ENCODE results near the gene PYGO2.
A peak's percentile ranks its signal among the peaks of the same experiment; 100 is the strongest.
"Not testable (repeated sequence)": the region's sequence is repeated elsewhere in the genome, so short reads cannot be mapped to it uniquely, and the experiment has no call there.

PYGO2 gene

DNA sequence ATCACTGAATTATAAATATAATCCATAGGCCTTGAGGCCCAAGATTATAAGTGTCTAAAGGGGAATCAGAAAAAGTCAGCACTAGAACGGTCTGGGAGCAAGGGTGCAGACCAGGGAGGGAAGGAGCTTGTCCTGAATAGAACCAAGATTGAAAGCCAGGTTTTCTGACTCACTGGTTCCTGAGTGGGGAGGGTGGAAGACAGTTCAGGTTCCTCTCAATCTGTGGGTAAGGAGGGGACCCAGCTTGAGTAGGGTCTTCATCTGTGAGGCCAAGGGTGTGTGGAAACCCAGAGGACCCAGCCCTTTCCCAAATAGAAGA is 32.6 kb upstream of the PYGO2 start:
- TF ChIP-seq ZNF274 (IDR thresholded peaks at IDR 0.05; ENCODE audit: low read depth, low read length), result no peak

DNA sequence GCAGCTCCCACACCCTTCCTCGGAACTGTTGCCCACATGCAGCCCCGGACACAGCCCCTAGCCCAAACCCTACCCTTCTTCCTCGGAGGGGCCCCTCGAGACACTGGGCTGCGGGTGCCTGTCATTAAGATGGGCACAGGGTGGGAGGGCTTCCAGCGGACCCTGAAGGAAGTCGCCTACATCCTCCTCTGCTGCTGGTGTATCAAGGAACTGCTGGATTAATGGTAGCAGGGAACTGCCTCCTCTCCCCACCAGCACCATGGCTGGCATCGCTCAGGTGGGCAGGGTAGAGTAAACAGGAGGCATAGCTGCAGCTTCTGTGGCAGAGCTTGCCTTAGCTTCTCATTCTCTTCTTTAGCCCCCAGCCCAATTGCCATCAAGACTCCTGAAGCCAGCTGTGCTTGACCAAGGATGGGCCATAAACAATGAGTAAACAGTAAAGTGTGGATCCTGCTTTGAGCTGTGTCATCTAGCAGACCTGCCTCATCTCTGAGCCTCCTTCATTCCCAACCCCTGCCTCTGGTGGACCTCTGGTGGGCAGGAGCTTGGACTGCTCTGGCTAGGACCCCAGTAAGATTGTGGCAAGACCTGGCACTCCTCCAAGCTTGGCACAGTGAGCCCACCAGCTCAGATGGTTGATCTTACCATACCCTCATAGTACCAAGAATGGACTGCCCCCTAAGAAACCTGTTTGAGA is 32.1 kb upstream of the PYGO2 start, which contains the start of gene LENEP:
LENEP (plus strand) TSS at position 15 of the 697 bp plus-strand sequence; CDS start at position 37, 22 bp downstream.
- H3K4me3 ChIP-seq (ENCODE audit: low read length), result no peak within 1 kb of the TSS
- TF ChIP-seq ZNF274 (IDR thresholded peaks at IDR 0.05; ENCODE audit: low read depth, low read length), result no peak

More for the DNA sequence above, 32.6 kb upstream of the PYGO2 start:
- H3K4me3 ChIP-seq (ENCODE audit: low read length), result no peak overlapping the region

DNA sequence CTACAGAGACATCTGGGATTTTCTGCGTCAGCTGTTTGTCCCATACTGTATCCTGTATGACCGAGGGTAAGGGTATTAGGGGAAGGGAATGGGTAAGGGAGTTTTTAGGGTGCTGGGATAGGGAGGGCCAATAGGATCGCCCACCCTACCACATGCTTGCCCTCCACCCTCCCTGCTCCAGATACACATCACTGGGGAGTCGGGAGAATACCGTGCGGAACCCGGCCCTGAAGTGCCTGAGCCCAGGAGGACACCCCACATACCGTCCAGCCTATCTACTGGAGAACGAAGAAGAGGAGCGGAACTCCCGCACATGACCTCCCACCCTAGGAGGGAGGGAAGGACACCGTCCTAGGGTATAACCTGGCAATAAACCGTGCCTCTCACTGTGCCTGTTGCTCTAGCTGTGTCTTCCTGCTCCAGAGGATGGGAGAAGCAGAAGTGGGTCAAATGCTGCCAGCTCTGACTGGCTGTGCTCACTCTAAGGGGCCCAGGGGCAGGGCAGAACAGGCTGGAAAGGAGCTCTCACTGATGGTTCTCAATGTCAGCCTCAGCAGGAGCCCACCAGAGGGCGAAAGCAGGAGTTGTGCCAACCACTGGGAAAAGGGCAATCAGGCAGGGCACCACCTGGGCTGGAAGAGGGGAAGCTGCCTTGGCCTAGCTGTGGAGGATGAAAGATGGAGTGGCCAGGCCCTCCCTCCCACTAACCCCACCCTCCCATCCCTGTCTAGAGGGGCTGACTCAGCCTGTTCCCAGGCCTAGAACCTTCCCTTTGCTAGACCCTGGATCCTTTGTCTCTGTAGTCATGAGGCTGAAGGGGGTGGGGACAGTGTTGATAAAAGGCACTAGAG is 31.4 kb upstream of the PYGO2 start:
- no peak overlapping the region for H3K4me3 ChIP-seq (ENCODE audit: low read length)
- TF ChIP-seq ZNF274 (IDR thresholded peaks at IDR 0.05; ENCODE audit: low read depth, low read length), result no peak

DNA sequence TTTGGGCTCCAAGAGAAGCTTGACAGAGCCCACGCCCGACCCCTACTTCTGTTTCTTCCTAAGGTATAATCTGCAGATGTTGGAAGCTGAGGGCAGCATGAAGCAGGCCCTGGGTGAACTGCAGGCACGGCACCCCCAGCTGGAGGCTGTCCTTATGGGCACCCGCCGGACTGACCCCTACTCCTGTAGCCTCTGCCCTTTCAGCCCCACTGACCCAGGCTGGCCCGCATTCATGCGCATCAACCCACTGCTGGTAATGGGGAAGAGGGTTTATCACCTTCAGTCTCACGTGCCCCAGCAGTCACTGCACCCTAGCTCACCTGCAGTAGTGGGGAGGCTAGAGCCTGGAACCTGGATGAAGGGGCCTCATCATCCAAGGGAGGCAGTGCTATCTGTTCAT is 28.7 kb upstream of the PYGO2 start:
- no peak for TF ChIP-seq ZNF274 (IDR thresholded peaks at IDR 0.05; ENCODE audit: low read depth, low read length)
- H3K4me3 ChIP-seq (ENCODE audit: low read length), result no peak overlapping the region

DNA sequence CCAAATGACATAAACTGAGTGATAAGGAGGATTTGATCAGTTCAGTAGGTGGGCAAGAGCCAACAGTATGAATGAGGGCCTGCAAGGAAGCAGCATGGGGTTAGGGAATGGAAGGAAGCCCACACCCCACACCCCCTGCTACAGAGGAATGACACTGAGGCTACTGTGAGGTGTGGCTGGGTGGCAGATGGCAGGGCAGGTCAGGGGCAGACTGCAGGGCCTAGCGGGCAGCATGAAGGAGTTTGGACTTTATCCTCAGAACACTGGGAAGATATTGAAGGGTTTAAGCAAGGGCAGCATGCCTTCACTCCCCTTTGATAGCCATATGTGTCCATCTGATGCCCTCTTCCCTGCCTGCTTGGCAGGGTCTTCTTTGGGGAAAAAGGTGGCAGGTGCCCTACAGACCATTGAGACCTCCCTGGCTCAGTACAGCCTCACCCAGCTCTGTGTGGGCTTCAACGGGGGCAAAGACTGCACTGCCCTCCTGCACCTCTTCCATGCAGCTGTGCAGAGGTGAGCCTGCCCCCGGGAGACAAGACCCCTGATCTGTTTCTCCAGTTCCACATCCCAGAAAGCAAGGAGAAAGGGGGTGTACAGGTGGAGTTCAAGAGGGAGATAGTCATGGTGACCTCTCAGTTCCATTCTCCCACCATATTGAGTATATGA is 27.7 kb upstream of the PYGO2 start:
- no peak for TF ChIP-seq ZNF274 (IDR thresholded peaks at IDR 0.05; ENCODE audit: low read depth, low read length)
- H3K4me3 ChIP-seq (ENCODE audit: low read length), result no peak overlapping the region

DNA sequence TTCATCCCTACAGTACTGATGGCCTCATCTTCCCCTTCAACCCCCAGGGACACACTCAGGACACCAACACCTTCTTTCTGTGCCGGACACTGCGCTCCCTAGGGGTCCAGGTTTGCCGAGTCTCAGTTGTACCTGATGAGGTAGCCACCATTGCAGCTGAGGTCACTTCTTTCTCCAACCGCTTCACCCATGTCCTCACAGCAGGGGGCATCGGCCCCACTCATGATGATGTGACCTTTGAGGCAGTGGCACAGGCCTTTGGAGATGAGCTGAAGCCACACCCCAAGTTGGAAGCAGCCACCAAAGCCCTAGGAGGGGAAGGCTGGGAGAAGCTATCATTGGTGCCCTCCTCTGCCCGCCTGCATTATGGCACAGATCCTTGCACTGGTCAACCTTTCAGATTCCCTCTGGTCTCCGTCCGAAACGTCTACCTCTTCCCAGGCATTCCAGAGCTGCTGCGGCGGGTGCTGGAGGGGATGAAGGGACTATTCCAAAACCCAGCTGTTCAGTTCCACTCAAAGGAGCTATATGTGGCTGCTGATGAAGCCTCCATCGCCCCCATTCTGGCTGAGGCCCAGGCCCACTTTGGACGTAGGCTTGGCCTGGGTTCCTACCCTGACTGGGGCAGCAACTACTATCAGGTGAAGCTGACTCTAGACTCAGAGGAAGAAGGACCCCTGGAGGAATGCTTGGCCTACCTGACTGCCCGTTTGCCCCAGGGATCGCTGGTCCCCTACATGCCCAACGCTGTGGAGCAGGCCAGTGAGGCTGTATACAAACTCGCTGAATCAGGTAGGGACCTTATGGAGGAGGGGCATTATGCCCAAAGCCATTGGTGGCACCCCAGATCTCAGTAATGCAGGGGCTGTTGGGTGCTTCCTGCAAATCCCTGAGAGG is 26.7 kb upstream of the PYGO2 start:
- TF ChIP-seq ZNF274 (IDR thresholded peaks at IDR 0.05; ENCODE audit: low read depth, low read length), result no peak
- H3K4me3 ChIP-seq (ENCODE audit: low read length), result no peak overlapping the region

DNA sequence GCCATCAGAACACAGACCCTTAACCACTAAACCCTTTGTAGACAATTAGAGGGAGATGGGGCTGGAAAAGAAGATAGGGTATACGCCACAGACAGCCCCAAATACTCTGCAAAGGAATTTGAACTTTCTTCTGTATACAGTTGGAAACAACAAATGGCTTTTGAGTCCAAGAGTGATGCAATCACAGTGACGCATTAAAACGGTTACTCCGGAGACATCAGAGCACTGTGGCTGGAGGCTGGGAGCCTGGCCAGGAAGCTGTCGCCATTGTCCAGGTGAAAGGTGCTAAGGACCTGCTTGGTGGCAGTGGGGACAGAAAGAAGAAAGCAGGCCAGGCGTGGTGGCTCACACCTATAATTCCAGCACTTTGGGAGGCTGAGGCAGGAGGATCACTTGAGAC is 25.7 kb upstream of the PYGO2 start:
- TF ChIP-seq ZNF274 (IDR thresholded peaks at IDR 0.05; ENCODE audit: low read depth, low read length), result no peak
- no peak overlapping the region for H3K4me3 ChIP-seq (ENCODE audit: low read length)

DNA sequence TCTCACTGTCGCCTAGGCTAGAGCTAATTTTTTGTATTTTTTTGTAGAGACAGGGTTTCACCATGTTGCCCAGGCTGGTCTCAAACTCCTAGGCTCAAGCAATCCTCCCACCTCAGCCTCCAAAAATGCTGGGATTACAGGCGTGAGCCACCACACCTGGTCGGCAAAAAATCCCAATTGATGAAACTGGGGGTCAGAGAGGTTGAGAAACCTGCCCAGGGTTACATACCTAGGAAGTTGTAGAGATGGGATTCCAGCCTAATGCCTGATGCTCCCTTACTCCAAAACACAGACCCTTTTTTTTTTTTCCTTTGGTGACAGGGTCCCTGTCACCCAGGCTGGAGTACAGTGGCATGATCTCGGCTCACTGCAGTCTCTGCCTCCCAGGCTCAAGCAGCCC is 25.2 kb upstream of the PYGO2 start:
- not testable (repeated sequence) for H3K4me3 ChIP-seq (ENCODE audit: low read length)

DNA sequence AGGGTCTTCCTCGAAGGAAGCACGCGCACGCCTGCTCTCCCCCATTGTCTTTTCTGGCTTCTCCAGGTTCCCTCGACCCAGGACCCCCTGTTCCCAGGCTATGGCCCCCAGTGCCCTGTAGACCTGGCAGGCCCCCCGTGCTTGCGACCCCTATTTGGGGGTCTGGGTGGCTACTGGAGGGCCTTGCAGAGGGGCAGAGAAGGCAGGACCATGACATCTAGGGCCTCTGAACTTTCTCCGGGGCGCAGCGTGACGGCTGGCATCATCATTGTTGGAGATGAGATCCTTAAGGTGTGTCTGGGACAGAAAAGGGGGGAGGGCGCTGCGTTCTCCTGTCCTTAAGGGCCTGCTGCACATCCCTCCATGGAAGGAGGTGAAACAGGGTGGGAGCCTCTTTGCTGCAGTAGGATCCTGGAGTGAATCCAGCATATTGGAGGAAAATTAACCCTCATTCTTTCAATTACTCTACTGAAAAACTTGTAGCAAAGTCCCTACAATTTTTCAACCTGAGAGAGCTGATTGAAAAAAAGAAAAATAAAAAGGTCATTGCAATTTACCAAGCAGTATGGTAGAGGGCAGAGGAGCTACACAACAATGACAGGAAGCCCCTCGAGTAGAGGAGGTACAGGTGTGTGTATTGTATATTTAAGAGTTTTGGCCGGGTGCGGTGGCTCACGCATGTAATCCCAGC is 22.3 kb upstream of the PYGO2 start:
- H3K4me3 ChIP-seq (ENCODE audit: low read length), result peak overlapping the region; percentile 91
- TF ChIP-seq ZNF274 (IDR thresholded peaks at IDR 0.05; ENCODE audit: low read depth, low read length), result no peak

DNA sequence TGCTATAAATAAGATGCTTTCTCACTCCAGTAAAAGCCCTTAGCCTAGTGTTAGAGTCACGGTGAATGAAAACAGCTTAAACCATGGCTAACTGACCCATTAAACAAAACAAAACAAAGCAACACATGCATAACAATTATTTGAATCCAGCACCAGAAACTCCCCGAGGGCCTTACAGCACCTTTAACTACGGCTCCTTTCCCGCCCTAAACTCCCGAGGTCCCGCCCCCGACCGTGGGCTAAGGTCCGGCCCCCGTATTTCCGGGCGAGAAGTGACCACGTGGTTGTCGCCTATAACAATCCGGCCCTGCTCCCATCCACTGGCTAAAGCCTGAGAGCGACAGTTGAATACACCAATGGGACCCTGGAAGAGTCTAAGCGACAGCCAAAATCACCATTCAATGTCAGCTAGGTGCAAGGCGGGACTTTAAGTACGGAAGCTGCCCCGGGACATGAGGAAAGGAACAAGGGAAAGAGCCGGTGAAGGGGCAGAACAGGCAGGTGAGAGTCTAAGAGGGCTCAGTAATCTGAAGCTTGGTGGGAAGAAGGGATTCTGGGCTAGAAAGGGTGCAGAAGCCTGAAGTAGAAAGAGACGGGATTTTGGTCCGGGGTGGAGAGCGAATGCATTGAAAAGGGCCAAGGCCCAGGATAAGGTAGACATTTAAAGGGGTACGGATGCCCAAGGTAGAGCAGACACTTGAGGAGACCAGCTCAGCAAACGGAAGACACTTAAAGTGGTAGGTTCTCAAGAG is 21.5 kb upstream of the PYGO2 start, which contains the start of gene FLAD1:
FLAD1 (plus strand) TSS at position 448 of the 752 bp plus-strand sequence. CDS start 351 bp downstream, outside the sequence.
- no peak for TF ChIP-seq ZNF274 (IDR thresholded peaks at IDR 0.05; ENCODE audit: low read depth, low read length)
- H3K4me3 ChIP-seq (ENCODE audit: low read length), result peak within 1 kb of the TSS; percentile 91

DNA sequence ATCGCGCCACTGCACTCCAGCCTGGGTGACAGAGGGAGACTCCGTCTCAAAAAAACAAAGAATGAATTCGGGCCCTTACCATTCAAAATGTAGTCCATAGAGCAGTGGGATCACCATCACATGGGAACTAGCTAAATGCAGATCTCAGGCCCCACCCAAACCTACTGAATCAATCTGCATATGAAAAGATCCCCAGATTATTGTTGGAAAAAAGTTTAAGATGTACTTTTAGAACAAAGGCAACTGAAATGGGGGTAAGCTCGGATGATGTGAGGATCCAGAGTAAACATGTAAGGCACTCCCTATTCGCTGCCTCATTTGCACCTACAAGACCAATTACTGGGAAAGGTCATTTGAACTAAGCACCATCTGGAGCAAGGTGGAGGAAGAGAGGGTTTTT is 20.8 kb upstream of the PYGO2 start:
- peak overlapping the region; percentile 68 for H3K4me3 ChIP-seq (ENCODE audit: low read length)
- no peak for TF ChIP-seq ZNF274 (IDR thresholded peaks at IDR 0.05; ENCODE audit: low read depth, low read length)

DNA sequence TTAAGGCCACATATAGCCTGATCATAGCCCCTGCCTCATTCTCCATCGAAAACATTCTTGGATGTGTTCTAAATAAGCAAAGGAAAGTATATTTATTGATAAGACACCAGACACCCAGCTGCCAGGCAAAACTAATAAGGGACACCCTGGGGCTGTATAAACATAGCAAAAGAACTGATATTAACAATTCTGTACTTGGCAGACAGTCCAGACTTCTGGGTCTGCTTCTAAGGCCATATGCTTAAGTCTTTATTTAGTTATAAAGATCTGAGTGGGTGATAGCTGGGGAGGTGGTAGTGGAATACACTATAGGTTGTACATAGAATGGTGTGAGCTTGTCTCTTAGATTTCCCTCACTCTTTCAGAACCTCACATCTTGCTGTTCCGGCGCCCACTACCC is 16.8 kb upstream of the PYGO2 start:
- TF ChIP-seq ZNF274 (IDR thresholded peaks at IDR 0.05; ENCODE audit: low read depth, low read length), result no peak
- H3K4me3 ChIP-seq (ENCODE audit: low read length), result no peak overlapping the region

DNA sequence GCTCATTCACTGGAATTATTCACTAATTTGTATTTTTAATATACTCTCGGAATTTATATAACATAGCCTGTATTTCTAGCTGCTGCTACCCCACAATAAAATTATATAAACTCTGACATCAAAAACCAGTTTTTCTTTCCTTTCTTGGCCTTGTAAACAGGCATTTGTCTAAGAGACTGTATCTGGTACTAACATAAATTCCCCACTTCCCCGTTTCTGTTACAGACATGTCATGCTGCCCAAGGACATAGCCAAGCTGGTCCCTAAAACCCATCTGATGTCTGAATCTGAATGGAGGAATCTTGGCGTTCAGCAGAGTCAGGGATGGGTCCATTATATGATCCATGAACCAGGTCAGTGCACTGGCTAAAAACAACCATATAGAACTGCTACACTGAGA is 16.2 kb upstream of the PYGO2 start:
- H3K4me3 ChIP-seq (ENCODE audit: low read length), result not testable (repeated sequence)
